ENCODE results near the gene KCNA5.

- TF ChIP-seq CTCF (IDR thresholded peaks at IDR 0.05; ENCODE audit: insufficient read depth, low read length, poor library complexity, severe bottlenecking) (no peak), EZH2phosphoT487 (conservative IDR thresholded peaks at IDR 0.05; ENCODE audit: low read length) (no peak)
These were observed 33.5 kb upstream of the KCNA5 start for GRCh38 chr12:5010151-5010550.
